ENCODE data around the gene C17orf58. TPM values are rescaled to one million over a fixed set of nuclear protein-coding genes. Genes with fewer than 3 reads are reported as not detected.

The C17orf58 gene
- total RNA-seq, 4 donors from 2014 or later: 5.1 to 10.4 (median 7.9) TPM

GRCh38 chr17:67982686-67983382 is 13.4 kb downstream of the C17orf58 start:
- TF ChIP-seq, protein P1, sequence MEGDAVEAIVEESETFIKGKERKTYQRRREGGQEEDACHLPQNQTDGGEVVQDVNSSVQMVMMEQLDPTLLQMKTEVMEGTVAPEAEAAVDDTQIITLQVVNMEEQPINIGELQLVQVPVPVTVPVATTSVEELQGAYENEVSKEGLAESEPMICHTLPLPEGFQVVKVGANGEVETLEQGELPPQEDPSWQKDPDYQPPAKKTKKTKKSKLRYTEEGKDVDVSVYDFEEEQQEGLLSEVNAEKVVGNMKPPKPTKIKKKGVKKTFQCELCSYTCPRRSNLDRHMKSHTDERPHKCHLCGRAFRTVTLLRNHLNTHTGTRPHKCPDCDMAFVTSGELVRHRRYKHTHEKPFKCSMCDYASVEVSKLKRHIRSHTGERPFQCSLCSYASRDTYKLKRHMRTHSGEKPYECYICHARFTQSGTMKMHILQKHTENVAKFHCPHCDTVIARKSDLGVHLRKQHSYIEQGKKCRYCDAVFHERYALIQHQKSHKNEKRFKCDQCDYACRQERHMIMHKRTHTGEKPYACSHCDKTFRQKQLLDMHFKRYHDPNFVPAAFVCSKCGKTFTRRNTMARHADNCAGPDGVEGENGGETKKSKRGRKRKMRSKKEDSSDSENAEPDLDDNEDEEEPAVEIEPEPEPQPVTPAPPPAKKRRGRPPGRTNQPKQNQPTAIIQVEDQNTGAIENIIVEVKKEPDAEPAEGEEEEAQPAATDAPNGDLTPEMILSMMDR (IDR thresholded peaks at IDR 0.05; ENCODE audit: low read depth): no peak

DNA sequence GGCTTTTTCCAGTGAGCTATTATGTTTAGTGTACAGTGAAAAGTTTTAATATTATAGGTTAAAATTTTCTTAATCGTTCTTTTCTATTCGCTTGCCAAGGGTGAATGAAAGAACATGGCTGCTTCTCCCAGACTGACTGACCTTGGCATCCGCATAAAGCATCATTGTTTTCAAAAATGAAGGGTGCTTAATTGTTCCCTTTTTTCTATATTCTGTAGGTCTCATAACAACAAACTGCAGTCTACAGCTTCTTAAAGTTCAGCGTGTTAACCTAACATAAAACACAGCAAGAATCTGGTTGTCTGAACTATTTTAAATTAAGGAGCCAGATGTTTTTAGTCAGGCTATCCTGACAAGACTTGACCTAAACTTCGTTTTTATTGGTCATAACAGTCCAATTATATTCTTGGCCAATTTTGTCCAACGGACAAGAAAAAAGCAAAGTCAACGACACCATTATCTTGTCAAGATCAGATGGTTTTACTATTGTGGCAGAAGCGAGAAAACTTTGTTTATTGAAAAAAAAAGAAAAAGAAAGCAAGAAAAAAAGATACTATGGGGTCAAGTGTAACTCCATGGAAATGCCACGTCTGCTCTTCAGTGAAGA is 14.1 kb downstream of the C17orf58 start:
- TF ChIP-seq, protein P1 (IDR thresholded peaks at IDR 0.05; ENCODE audit: low read depth): no peak

- TF ChIP-seq, protein P1 (IDR thresholded peaks at IDR 0.05; ENCODE audit: low read depth): no peak
Observed at GRCh38 chr17:67980456-67980855, 15.8 kb downstream of the C17orf58 start.

- TF ChIP-seq, protein P1 (IDR thresholded peaks at IDR 0.05; ENCODE audit: low read depth): no peak
Observed at GRCh38 chr17:67974598-67975066, 21.6 kb downstream of the C17orf58 start.

GRCh38 chr17:67974185-67974584 is 22.1 kb downstream of the C17orf58 start:
- TF ChIP-seq, protein P1 (IDR thresholded peaks at IDR 0.05; ENCODE audit: low read depth): no peak

DNA sequence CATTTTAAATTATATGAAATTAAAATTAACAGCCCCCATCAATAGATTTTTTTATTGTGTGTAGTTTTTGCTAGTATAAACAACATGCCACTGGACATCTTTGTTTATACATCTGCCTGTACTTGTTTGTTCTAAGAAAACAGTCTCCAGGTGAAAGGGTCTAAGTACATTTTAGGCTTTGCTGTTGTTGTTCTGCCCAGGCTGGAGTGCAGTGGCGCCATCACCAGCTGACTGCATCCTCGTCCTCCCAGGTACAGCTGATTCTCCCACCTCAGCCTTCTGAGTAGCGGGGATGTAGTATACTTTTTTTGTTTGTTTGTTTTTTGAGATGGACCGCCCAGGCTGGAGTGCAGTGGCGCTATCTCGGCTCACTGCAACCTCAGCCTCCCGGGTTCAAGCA is 25.5 kb downstream of the C17orf58 start:
- TF ChIP-seq, protein P1 (IDR thresholded peaks at IDR 0.05; ENCODE audit: low read depth): no peak

- TF ChIP-seq, protein P1 (IDR thresholded peaks at IDR 0.05; ENCODE audit: low read depth): no peak
Observed at GRCh38 chr17:67959510-67959909, 36.8 kb downstream of the C17orf58 start.

Data from subcutaneous adipose tissue (tissue), 4 donors.